ENCODE measurements around the gene GABRQ.
"Not testable (repeated sequence)": the region's sequence is repeated elsewhere in the genome, so short reads cannot be mapped to it uniquely, and the experiment has no call there.

Gene GABRQ

GRCh38 chrX:152663086-152663485 lies 25.4 kb downstream of the GABRQ start:
- DNase-seq = no peak

- DNase-seq = no peak
These were observed 36.4 kb downstream of the GABRQ start for GRCh38 chrX:152674135-152674534.

- DNase-seq = not testable (repeated sequence)
These were observed 37.0 kb downstream of the GABRQ start for GRCh38 chrX:152674652-152675051.

- DNase-seq = not testable (repeated sequence)
These were observed 43.3 kb downstream of the GABRQ start for GRCh38 chrX:152681012-152681411.

GRCh38 chrX:152697952-152698931 lies 60.5 kb downstream of the GABRQ start, which contains the start of gene MAGEA3:
MAGEA3 (plus strand) TSS chrX:152698794; CDS start chrX:152700833, 2,039 bp downstream.
- not testable (repeated sequence) for DNase-seq

GRCh38 chrX:152700390-152700789 lies 62.7 kb downstream of the GABRQ start:
- not testable (repeated sequence) for DNase-seq

GRCh38 chrX:152706500-152706899 lies 68.8 kb downstream of the GABRQ start:
- DNase-seq = not testable (repeated sequence)

All from kidney glomerular epithelial cell (primary cell).